Neuronal stem cell (in vitro differentiated cells): ENCODE results near the gene OLFM1.

Experiments
- DNase-seq: peaks from one replicate; pipeline ENCODE4 v3.0.0-alpha.2; 2013; ENCODE audit warnings: low spot score
- H2AFZ ChIP-seq: one replicate; pipeline ENCODE4 v1.6.1; 2013; ENCODE audit warnings: mild to moderate bottlenecking, low read length, inconsistent platforms
- H2AK5ac ChIP-seq: 2 replicates; pipeline ENCODE4 v1.6.1; 2013; ENCODE audit warnings: low read depth, mild to moderate bottlenecking, inconsistent platforms, low read length, moderate library complexity, mixed read lengths
- H2BK120ac ChIP-seq: 2 replicates; pipeline ENCODE4 v1.6.1; 2013; ENCODE audit warnings: low read depth, mild to moderate bottlenecking, inconsistent platforms, low read length, moderate library complexity, mixed read lengths
- H2BK12ac ChIP-seq: one replicate; pipeline ENCODE4 v1.6.1; 2013; ENCODE audit warnings: low read length, inconsistent platforms
- H2BK15ac ChIP-seq: 2 replicates; pipeline ENCODE4 v1.6.1; 2013; ENCODE audit warnings: mild to moderate bottlenecking, low read length, inconsistent platforms, mixed read lengths
- H2BK5ac ChIP-seq: one replicate; pipeline ENCODE4 v1.6.1; 2013; ENCODE audit warnings: inconsistent platforms, mild to moderate bottlenecking, low read length, moderate library complexity
- H3K14ac ChIP-seq: one replicate; pipeline ENCODE4 v1.6.1; 2013; ENCODE audit warnings: low read length, inconsistent platforms
- H3K18ac ChIP-seq: 2 replicates; pipeline ENCODE4 v1.6.1; 2013; ENCODE audit warnings: low read length, inconsistent platforms
- H3K23ac ChIP-seq: 2 replicates; pipeline ENCODE4 v1.6.1; 2013; ENCODE audit warnings: low read depth, mild to moderate bottlenecking, mixed read lengths, low read length, inconsistent platforms; ENCODE audit not compliant: poor library complexity
- H3K27ac ChIP-seq: replicated peaks from 3 replicates; pipeline ENCODE4 v1.5.1; 2013; ENCODE audit warnings: low read length, inconsistent platforms
- H3K27me3 ChIP-seq, 3 experiments: 2 replicates each; pipeline ENCODE4 v1.6.1; 2013; ENCODE audit warnings: low read length in 3 of 3, mild to moderate bottlenecking in 2 of 3, inconsistent platforms in 1 of 3, low read depth in 1 of 3, mixed read lengths in 1 of 3, moderate library complexity in 1 of 3; ENCODE audit not compliant: control insufficient read depth in 3 of 3, insufficient read depth in 3 of 3
- H3K36me3 ChIP-seq, 2 donors: replicated peaks in 1 of 2; 2 replicates each; pipeline ENCODE4 v1.6.1; 2013; ENCODE audit warnings: low read length in 2 of 2; ENCODE audit not compliant: control insufficient read depth in 2 of 2, insufficient read depth in 2 of 2
- H3K4ac ChIP-seq: 2 replicates; pipeline ENCODE4 v1.6.1; 2013; ENCODE audit warnings: inconsistent platforms, mild to moderate bottlenecking, low read length, moderate library complexity
- H3K4me1 ChIP-seq, 2 donors: 1 replicate in 1 of 2; 2 replicates in 1 of 2; pipeline ENCODE4 v1.6.1; 2013; ENCODE audit warnings: low read length in 2 of 2, low read depth in 1 of 2; ENCODE audit not compliant: control insufficient read depth in 2 of 2, insufficient read depth in 1 of 2
- H3K4me2 ChIP-seq: one replicate; pipeline ENCODE4 v1.6.1; 2013; ENCODE audit warnings: mild to moderate bottlenecking, low read length, inconsistent platforms; ENCODE audit not compliant: insufficient read depth, poor library complexity, severe bottlenecking
- H3K4me3 ChIP-seq, 2 donors: 2 replicates each; pipeline ENCODE4 v1.5.1; 2013; ENCODE audit warnings: low read length in 2 of 2, mild to moderate bottlenecking in 2 of 2, inconsistent platforms in 1 of 2, moderate library complexity in 1 of 2
- H3K79me1 ChIP-seq: one replicate; pipeline ENCODE4 v1.6.1; 2013; ENCODE audit warnings: low read depth, mild to moderate bottlenecking, inconsistent platforms, low read length, moderate library complexity
- H3K9ac ChIP-seq: one replicate; pipeline ENCODE4 v1.6.1; 2013; ENCODE audit warnings: mild to moderate bottlenecking, low read depth, low read length, inconsistent platforms; ENCODE audit not compliant: poor library complexity
- H3K9me3 ChIP-seq, 2 donors: replicated peaks in 1 of 2; 2 replicates each; pipeline versions ENCODE3 to v1.6.1; 2013; ENCODE audit warnings: low read length in 2 of 2, mild to moderate bottlenecking in 2 of 2, inconsistent platforms in 1 of 2, low read depth in 1 of 2, mixed read lengths in 1 of 2, moderate library complexity in 1 of 2; ENCODE audit not compliant: control insufficient read depth in 2 of 2, insufficient read depth in 1 of 2
- H4K8ac ChIP-seq: one replicate; pipeline ENCODE4 v1.6.1; 2013; ENCODE audit warnings: low read depth, mild to moderate bottlenecking, inconsistent platforms, low read length, moderate library complexity
- H4K91ac ChIP-seq: one replicate; pipeline ENCODE4 v1.6.1; 2013; ENCODE audit warnings: low read length, low read depth, mild to moderate bottlenecking, inconsistent platforms; ENCODE audit not compliant: poor library complexity
- WGBS, 2 donors: extraction: QIAGEN DNeasy Blood & Tissue Kit; methylation state at CpG; one replicate each; pipeline ENCODE4 v1.1.7; 2013; ENCODE audit warnings: missing lambda C conversion rate in 2 of 2, mixed read lengths in 1 of 2; ENCODE audit not compliant: insufficient read length in 2 of 2, insufficient replicate concordance in 1 of 2; ENCODE audit errors: extremely low coverage in 2 of 2; 5-methylcytosine and 5-hydroxymethylcytosine counted together

Gene OLFM1

DNA sequence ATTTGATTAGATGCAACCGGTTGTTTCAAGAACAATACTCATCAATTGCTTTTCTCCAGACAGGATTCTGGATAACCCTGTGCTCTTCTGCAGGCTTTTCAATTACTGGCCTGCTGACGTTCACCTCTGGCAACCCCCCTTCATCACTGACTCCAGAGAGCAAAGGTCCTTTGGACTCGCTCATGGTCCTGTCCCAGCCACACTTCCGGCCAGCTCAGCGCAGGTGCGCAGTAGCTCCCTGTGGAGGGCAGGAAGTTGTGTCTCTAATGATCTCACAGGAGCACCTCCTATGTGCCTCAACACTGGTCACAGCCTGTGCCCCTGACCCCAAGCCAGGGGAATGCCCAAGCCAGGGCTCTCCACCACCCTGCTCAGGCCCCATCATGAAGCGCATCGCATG is 44.0 kb downstream of the OLFM1 start:
- Histone ChIP-seq H3K14ac (no peak overlapping the region), H3K36me3 (no peaks in the 10 kb centered on the region), H2BK5ac (no peak overlapping the region), H3K4me3 (no peak overlapping the region), H3K9me3 (peaks cover 0 to 4% of the 10 kb centered on the region in 2 donors), H3K18ac (peak overlapping the region; percentile 65), H2AK5ac (no peak overlapping the region), H3K27me3 (peaks cover 0 to 10% (median 0%) of the 10 kb centered on the region in 3 experiments), H3K4ac (no peak overlapping the region), H2BK15ac (no peak overlapping the region), H2AFZ (no peak overlapping the region), H2BK120ac (no peak overlapping the region), H4K8ac (no peak overlapping the region), H3K27ac (no peak overlapping the region), H2BK12ac (no peak overlapping the region), H3K4me2 (no peak overlapping the region), H3K9ac (no peak overlapping the region), H3K23ac (no peak overlapping the region), H3K4me1 (peaks cover 0 to 18% of the 10 kb centered on the region in 2 donors), H4K91ac (no peak overlapping the region), H3K79me1 (peaks cover 2% of the 10 kb centered on the region)
- DNase-seq = no peak
- no CpG with 5 or more reads among the region's 8 CpGs for WGBS, 2 donors

DNA sequence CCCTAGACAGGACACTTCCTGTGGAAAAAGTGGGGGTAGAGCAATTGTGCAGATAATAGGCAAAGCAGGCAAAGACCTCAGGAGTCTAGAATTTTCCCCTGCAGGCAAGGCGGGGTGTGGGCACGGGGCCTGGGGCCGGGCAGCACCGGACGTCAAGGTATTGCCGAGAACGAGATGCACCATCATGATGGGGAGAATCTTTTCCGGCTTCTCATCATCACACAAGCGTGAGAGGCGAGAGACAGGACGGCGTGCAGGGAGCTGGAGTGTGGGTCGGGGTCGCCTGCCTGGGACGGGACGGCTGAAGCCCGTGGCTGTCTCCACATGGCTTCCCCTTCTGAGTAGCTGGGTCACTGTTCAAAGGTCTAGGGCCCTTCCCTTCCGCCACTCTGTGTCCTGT is 44.5 kb downstream of the OLFM1 start:
- no peak overlapping the region for H3K23ac ChIP-seq
- H2BK15ac ChIP-seq = peak overlapping the region; percentile 10
- peaks cover 3 to 21% of the 10 kb centered on the region in 2 donors for H3K4me1 ChIP-seq
- H3K14ac ChIP-seq = no peak overlapping the region
- no peak overlapping the region for H3K4me2 ChIP-seq
- H3K9me3 ChIP-seq = peaks cover 0 to 4% of the 10 kb centered on the region in 2 donors
- no peak overlapping the region for H3K4ac ChIP-seq
- peak overlapping the region; percentile 60 for H3K18ac ChIP-seq
- WGBS, 2 donors = no CpG with 5 or more reads among the region's 18 CpGs
- no peak overlapping the region for H3K9ac ChIP-seq
- H3K27ac ChIP-seq = no peak overlapping the region
- H2BK120ac ChIP-seq = no peak overlapping the region
- no peak overlapping the region for H3K4me3 ChIP-seq
- H2AFZ ChIP-seq = no peak overlapping the region
- H2AK5ac ChIP-seq = no peak overlapping the region
- H3K79me1 ChIP-seq = peaks cover 2% of the 10 kb centered on the region
- H2BK12ac ChIP-seq = no peak overlapping the region
- H3K36me3 ChIP-seq = no peaks in the 10 kb centered on the region
- H3K27me3 ChIP-seq = peaks cover 0 to 8% (median 0%) of the 10 kb centered on the region in 3 experiments
- DNase-seq = no peak
- H4K8ac ChIP-seq = no peak overlapping the region
- no peak overlapping the region for H2BK5ac ChIP-seq
- no peak overlapping the region for H4K91ac ChIP-seq

GRCh38 chr9:135134268-135135022 is 47.0 kb downstream of the OLFM1 start:
- no peak overlapping the region for H3K23ac ChIP-seq
- H2AK5ac ChIP-seq = peak overlapping the region; percentile 72
- no peak overlapping the region for H3K4ac ChIP-seq
- no peak overlapping the region for H3K4me2 ChIP-seq
- no peak overlapping the region for H3K14ac ChIP-seq
- no peak overlapping the region for H2BK120ac ChIP-seq
- no peaks in the 10 kb centered on the region for H3K36me3 ChIP-seq
- no peak overlapping the region for H2BK15ac ChIP-seq
- peaks cover 2% of the 10 kb centered on the region for H3K79me1 ChIP-seq
- H3K27ac ChIP-seq = no peak overlapping the region
- H2BK5ac ChIP-seq = no peak overlapping the region
- H3K9ac ChIP-seq = no peak overlapping the region
- no peak overlapping the region for H4K91ac ChIP-seq
- no peak overlapping the region for H2BK12ac ChIP-seq
- no peak for DNase-seq
- peaks cover 0 to 19% of the 10 kb centered on the region in 2 donors for H3K9me3 ChIP-seq
- H3K18ac ChIP-seq = no peak overlapping the region
- no peak overlapping the region for H2AFZ ChIP-seq
- H3K4me1 ChIP-seq = peaks cover 10 to 19% of the 10 kb centered on the region in 2 donors
- no peak overlapping the region for H4K8ac ChIP-seq
- H3K27me3 ChIP-seq = no peaks in the 10 kb centered on the region
- no peak overlapping the region for H3K4me3 ChIP-seq
- WGBS, 2 donors = no CpG with 5 or more reads among the region's 28 CpGs

GRCh38 chr9:135135171-135135928 is 47.9 kb downstream of the OLFM1 start:
- Histone ChIP-seq H3K9ac (no peak overlapping the region), H2AK5ac (no peak overlapping the region), H3K4me2 (no peak overlapping the region), H3K79me1 (peaks cover 2% of the 10 kb centered on the region), H2BK5ac (no peak overlapping the region), H3K27me3 (no peaks in the 10 kb centered on the region), H3K4me3 (no peak overlapping the region), H3K14ac (no peak overlapping the region), H2AFZ (no peak overlapping the region), H3K4me1 (peaks cover 10 to 21% of the 10 kb centered on the region in 2 donors), H3K23ac (no peak overlapping the region), H3K36me3 (no peaks in the 10 kb centered on the region), H2BK12ac (no peak overlapping the region), H2BK15ac (no peak overlapping the region), H3K4ac (no peak overlapping the region), H2BK120ac (no peak overlapping the region), H3K18ac (no peak overlapping the region), H3K27ac (no peak overlapping the region), H4K91ac (no peak overlapping the region), H3K9me3 (peaks cover 0 to 17% of the 10 kb centered on the region in 2 donors), H4K8ac (no peak overlapping the region)
- DNase-seq = no peak
- no CpG with 5 or more reads among the region's 13 CpGs for WGBS, 2 donors
